Cardiac septum (tissue), 1 donor: ENCODE measurements around the gene DCAF15. TPM values are rescaled to one million over a fixed set of nuclear protein-coding genes. Genes with fewer than 3 reads are reported as not detected.

Experiments used
- DNase-seq: peaks from one replicate; pipeline ENCODE4 v3.0.0-alpha.2; 2020; ENCODE audit warnings: low spot score
- intact Hi-C: fragments of 100-400 bp; cut with DNase I; formaldehyde crosslinking; loops from one replicate; pipeline ENCODE4 v1.14.0; 2022
- total RNA-seq: library from RNA; stranded (reverse); fragmentation: NEBNext Ultra II Directional; extraction: Animal tissue kit (Norgen Biotek cat#: 25700); gene quantifications from one replicate; pipeline ENCODE4 v1.2.1, GENCODE V29; 2021
- donor health status: DM: no; HTN: no; CAD: no.

Gene DCAF15
- total RNA-seq, 1 donor from 2014 or later = 17.0 TPM

GRCh38 chr19:14005349-14006084 lies 53.2 kb downstream of the DCAF15 start:
- intact Hi-C loops = loop anchor here (2.0 kb wide), 1 partner anchor 53 kb away; the partner anchor contains the start of gene DCAF15
- peak; percentile 97 for DNase-seq

- intact Hi-C loops = loop anchor here (2.0 kb wide), 1 partner anchor 53 kb away; the partner anchor contains the start of gene DCAF15
- peak; percentile 100 for DNase-seq
These were observed 53.9 kb downstream of the DCAF15 start, which contains the start of gene RFX1 for GRCh38 chr19:14006085-14006765. RFX1 (minus strand) TSS chr19:14006320; CDS start chr19:13993843, 12,477 bp downstream.

- DNase-seq = no peak
- intact Hi-C loops = loop anchor here (2.0 kb wide), 1 partner anchor 54 kb away; the partner anchor contains the start of gene DCAF15
These were observed 54.7 kb downstream of the DCAF15 start for GRCh38 chr19:14006766-14007562.

Other genes starting within 250 kb of the DCAF15 start
- 15.4 TPM for gene MRI1, start 188.0 kb upstream of the DCAF15 start, total RNA-seq
- 91.2 TPM for gene C19orf53, start 178.1 kb upstream of the DCAF15 start, total RNA-seq
- gene ZSWIM4, start 157.1 kb upstream of the DCAF15 start, total RNA-seq = 3.9 TPM
- gene NANOS3, start 75.4 kb upstream of the DCAF15 start, total RNA-seq = 0.78 TPM
- gene BRME1, start 46.4 kb upstream of the DCAF15 start, total RNA-seq = 0.35 TPM
- 19.5 TPM for gene CC2D1A, start 46.3 kb upstream of the DCAF15 start, total RNA-seq
- 3.5 TPM for gene PODNL1, start 14.1 kb upstream of the DCAF15 start, total RNA-seq
- 13.4 TPM for gene RFX1, start 53.8 kb downstream of the DCAF15 start, total RNA-seq
- gene RLN3, start 75.6 kb downstream of the DCAF15 start, total RNA-seq = not detected
- gene IL27RA, start 79.3 kb downstream of the DCAF15 start, total RNA-seq = 3.0 TPM
- gene PALM3, start 109.6 kb downstream of the DCAF15 start, total RNA-seq = 0.46 TPM
- 7.9 TPM for gene MISP3, start 120.3 kb downstream of the DCAF15 start, total RNA-seq
- not detected for gene C19orf67, start 133.3 kb downstream of the DCAF15 start, total RNA-seq
- gene SAMD1, start 138.2 kb downstream of the DCAF15 start, total RNA-seq = 41.8 TPM
- gene PRKACA, start 165.3 kb downstream of the DCAF15 start, total RNA-seq = 487 TPM
- 0.70 TPM for gene ASF1B, start 184.1 kb downstream of the DCAF15 start, total RNA-seq